Activated T-helper 2 cell treated with anti-CD3 and anti-CD28 coated beads, Interferon-gamma antibody, Interleukin-2, Interleukin-4, amounts not matched to agents 10 μg/mL and 5 μg/mL and 100 μg/mL, durations not matched to agents 14 hours and 24 hours and 36 hours (primary cell): ENCODE results near the gene FZD8. TPM values are rescaled to one million over a fixed set of nuclear protein-coding genes. Genes with fewer than 3 reads are reported as not detected.

Experiments
- DNase-seq: peaks from one replicate; pipeline ENCODE4 v3.0.0; 2021; ENCODE audit warnings: low spot score
- H3K27ac Mint-ChIP-seq: one replicate; pipeline ENCODE4 v1.8.0; 2021; ENCODE audit warnings: mixed read lengths
- H3K27me3 Mint-ChIP-seq: one replicate; pipeline ENCODE4 v1.8.0; 2021; ENCODE audit warnings: low read depth, mixed read lengths
- H3K36me3 Mint-ChIP-seq: one replicate; pipeline ENCODE4 v1.8.0; 2021; ENCODE audit warnings: low read depth, mixed read lengths
- H3K4me1 Mint-ChIP-seq: one replicate; pipeline ENCODE4 v1.8.0; 2021; ENCODE audit warnings: low read depth, mixed read lengths
- H3K4me3 Mint-ChIP-seq: one replicate; pipeline ENCODE4 v1.8.0; 2021; ENCODE audit warnings: low read depth, mild to moderate bottlenecking, moderate library complexity, mixed read lengths
- H3K9me3 Mint-ChIP-seq: one replicate; pipeline ENCODE4 v1.8.0; 2021; ENCODE audit warnings: mixed read lengths
- intact Hi-C: fragments of 100-400 bp; cut with micrococcal nuclease; formaldehyde crosslinking; loops from one replicate; pipeline ENCODE4 v1.15.1; 2023
- total RNA-seq: library from RNA; stranded (reverse); gene quantifications from 2 replicates; pipeline ENCODE4 v1.2.3, GENCODE V29; 2022

Gene FZD8
- total RNA-seq, 1 donor from 2014 or later = 1.0 TPM

DNA sequence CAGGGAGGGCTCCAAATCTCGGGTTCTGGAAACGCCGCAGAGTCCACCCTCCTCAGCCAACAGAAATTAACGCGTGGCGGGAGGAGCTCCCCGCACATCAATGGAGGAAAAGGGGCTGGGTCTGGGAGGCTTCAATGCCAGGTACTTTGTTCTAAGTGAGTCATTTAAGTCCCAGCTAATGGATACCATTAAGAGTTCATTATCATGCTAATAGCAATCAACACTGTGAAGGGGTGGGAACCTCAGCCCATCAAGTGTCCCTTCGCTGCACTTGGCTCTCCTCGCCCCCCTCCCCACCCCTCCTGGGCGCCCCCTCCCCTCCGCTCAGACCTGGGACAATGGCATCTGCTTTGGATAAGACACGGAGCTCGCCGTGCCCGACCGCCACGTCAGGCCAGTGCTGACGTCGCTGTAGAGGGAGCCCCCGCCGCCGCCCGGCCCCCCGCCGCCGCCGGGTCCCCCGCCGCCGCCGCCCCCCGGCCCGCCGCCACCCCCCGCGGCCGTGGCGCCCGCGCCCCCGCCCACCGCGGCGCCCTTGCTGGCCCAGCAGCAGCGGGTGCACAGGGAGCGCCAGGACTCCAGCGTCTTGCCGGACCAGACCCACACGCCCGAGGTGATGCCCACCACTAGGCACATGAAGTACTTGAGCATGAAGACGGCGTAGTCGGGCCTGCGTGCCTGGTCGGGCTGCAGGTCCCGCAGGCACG lies 2.9 kb downstream of the FZD8 start:
- peaks cover 51% of the 10 kb centered on the region for H3K27me3 Mint-ChIP-seq
- H3K9me3 Mint-ChIP-seq = no peaks in the 10 kb centered on the region
- DNase-seq = no peak
- peak overlapping the region; percentile 51 for H3K4me3 Mint-ChIP-seq
- peaks cover 18% of the 10 kb centered on the region for H3K4me1 Mint-ChIP-seq
- intact Hi-C loops = loop anchor here (5.0 to 10.0 kb wide), 2 partner anchors 304 to 1243 kb away; partner anchors contain the start of gene CCNY
- no peaks in the 10 kb centered on the region for H3K36me3 Mint-ChIP-seq
- no peak overlapping the region for H3K27ac Mint-ChIP-seq

DNA sequence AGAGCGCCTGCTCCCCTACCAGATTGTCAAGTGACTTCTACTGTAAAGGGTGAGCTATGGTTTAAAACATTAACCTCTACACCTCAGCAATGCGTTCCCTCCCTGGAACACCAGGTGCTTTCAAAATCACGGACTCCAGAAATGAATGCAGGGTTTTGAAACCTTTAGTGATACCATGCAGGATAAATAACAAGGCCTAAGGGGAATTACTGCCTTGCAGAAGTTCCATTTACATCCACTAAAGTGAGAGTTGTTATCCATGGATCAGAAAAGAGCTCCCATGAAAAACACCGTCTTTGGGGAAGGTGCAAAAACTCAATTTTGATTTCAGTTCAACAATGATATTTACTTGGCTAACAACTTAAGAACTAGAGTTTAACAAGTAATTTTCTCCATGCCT lies 4.0 kb downstream of the FZD8 start:
- no peak overlapping the region for H3K27ac Mint-ChIP-seq
- intact Hi-C loops = loop anchor here (5.0 to 10.0 kb wide), 2 partner anchors 303 to 1244 kb away; partner anchors contain the start of gene CCNY
- no peak overlapping the region for H3K4me3 Mint-ChIP-seq
- peaks cover 10% of the 10 kb centered on the region for H3K4me1 Mint-ChIP-seq
- no peaks in the 10 kb centered on the region for H3K36me3 Mint-ChIP-seq
- no peak for DNase-seq
- H3K9me3 Mint-ChIP-seq = no peaks in the 10 kb centered on the region
- peaks cover 42% of the 10 kb centered on the region for H3K27me3 Mint-ChIP-seq

DNA sequence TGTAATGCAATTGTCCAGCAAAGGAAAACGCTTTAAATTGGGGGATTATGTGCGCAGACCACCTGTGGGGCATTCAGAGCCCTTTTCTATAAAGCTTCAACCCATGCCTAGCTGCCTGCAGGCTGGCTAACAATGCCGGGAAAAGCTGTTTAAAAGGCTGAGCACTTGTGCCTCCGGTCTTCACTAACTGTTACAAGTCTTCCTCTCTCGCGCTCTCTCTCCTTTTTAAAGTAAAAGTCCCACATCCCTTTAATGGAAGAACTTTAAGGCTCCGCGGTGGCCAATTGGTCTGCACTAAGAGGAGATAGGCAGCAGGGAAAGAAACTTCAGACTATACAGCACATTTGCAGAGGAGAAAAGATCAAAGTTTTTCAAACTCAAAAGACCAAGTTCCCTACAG lies 4.6 kb downstream of the FZD8 start:
- no peak for DNase-seq
- Mint-ChIP-seq H3K4me3 (no peak overlapping the region), H3K27me3 (peaks cover 36% of the 10 kb centered on the region), H3K4me1 (peaks cover 7% of the 10 kb centered on the region), H3K9me3 (no peaks in the 10 kb centered on the region), H3K27ac (no peak overlapping the region), H3K36me3 (no peaks in the 10 kb centered on the region)
- intact Hi-C loops = loop anchor here (5.0 to 10.0 kb wide), 2 partner anchors 303 to 1245 kb away; partner anchors contain the start of gene CCNY

DNA sequence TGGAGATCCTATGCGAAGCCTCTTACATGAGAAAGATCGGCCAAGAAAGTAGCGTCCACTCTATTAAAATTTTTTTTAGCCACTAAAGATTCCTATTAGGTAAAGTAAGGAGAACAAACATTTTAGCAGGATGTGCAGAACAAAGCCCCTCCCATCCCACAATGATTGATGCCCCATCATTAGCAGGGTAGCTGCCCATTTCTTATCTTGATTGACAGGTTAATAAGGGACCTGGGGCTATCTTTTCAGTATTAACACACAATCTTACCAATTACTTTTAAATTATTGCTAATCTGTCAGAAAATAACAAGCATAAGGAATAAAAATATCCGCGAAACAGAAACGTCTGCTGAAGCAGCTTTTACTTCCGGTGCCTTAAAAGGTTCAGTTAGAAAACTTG lies 5.1 kb downstream of the FZD8 start:
- peaks cover 5% of the 10 kb centered on the region for H3K4me1 Mint-ChIP-seq
- H3K9me3 Mint-ChIP-seq = no peaks in the 10 kb centered on the region

DNA sequence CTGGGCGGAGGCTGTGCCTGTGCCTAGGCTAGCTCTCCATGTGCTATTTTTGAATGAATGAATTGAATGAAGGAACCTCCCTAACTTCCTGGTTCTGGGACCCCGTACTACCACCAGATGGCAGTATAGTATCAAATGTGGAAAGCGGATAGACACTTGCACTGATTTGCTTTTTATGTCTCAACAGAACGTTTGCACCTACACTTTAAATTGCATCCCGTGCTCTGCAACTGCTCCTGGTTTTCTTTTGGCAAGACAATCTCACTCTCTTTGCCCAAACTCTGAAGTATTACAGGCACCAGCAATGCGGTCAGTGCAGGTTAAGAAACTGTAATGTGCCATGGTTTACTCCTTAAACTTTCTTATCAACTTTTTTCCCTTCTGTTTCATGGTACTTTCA lies 6.5 kb downstream of the FZD8 start:
- Mint-ChIP-seq H3K27ac (no peak overlapping the region), H3K27me3 (peaks cover 33% of the 10 kb centered on the region), H3K4me1 (peaks cover 5% of the 10 kb centered on the region), H3K4me3 (no peak overlapping the region), H3K9me3 (no peaks in the 10 kb centered on the region), H3K36me3 (no peaks in the 10 kb centered on the region)
- DNase-seq = no peak
- intact Hi-C loops = loop anchor here (5.0 to 10.0 kb wide), 2 partner anchors 301 to 1247 kb away; partner anchors contain the start of gene CCNY

More for the DNA sequence above, 5.1 kb downstream of the FZD8 start:
- no peak for DNase-seq
- H3K4me3 Mint-ChIP-seq = no peak overlapping the region
- H3K27ac Mint-ChIP-seq = no peak overlapping the region
- intact Hi-C loops = loop anchor here (5.0 to 10.0 kb wide), 2 partner anchors 302 to 1245 kb away; partner anchors contain the start of gene CCNY
- H3K36me3 Mint-ChIP-seq = no peaks in the 10 kb centered on the region
- peaks cover 33% of the 10 kb centered on the region for H3K27me3 Mint-ChIP-seq

DNA sequence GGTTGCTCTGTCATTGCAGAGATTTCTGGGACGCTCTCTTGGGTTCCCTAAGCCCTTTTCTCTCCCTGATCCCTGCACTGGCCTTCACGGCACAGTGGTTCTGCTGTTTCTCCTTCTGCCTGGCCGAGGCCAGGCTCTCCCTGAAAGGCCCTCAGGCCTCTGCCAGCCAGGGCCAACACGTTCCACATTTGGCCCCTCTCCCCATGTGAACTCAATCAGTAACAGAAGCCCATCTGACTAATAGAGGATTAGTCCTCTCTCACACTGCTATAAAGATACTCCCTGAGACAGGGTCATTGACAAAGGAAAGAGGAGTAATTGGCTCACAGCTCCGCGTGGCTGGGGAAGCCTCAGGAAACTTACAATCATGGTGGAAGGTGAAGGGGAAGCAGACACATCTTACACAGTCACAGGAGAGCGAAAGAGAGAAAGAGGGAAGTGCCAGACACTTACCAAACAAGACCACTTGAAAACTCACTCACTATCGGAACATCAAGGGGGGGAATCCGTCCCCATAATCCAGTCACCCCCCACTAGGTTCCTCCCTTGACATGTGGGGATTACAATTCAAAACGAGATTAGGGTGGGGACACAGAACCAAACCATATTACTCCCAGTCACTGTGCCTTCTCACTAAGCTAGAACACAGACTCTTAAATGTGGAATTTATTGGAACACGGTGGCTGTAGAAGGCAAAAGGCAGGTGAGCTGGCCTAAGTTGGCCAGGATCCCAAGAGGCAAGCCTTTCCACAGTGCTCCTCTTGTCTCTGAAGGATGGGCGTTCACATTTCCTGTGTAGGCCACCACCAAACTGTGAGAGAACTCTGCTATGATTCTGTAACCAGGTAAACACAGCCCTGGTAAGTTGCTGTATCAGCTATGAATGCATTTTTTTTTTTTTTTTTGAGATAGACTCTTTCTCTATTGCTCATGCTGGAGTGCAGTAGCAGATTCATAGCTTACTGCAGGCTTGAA lies 8.8 kb downstream of the FZD8 start:
- peaks cover 5% of the 10 kb centered on the region for H3K4me1 Mint-ChIP-seq
- no peak overlapping the region for H3K4me3 Mint-ChIP-seq
- no peaks in the 10 kb centered on the region for H3K9me3 Mint-ChIP-seq
- H3K27ac Mint-ChIP-seq = no peak overlapping the region
- H3K36me3 Mint-ChIP-seq = no peaks in the 10 kb centered on the region
- intact Hi-C loops = loop anchor here (10.0 kb wide), 1 partner anchor 298 kb away; the partner anchor contains the start of gene CCNY
- peaks cover 20% of the 10 kb centered on the region for H3K27me3 Mint-ChIP-seq
- DNase-seq = no peak

DNA sequence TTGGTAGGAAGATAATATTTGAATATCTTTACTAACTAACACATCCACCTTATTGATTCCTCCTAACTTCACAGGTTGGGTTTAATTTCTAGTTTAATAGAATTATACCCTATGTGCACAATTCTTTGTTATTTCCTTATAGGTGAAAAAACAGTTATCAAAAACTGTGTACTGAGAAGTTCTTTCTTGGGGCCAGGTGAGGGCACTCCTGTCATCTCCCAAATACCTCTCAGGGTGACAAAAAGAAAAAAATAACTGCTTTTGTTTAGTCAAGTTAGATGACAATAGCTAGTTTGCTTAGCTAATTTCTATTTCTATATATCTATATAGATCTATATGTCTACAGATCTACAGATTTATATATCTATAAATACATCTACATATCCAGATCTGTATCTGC lies 10.1 kb downstream of the FZD8 start:
- intact Hi-C loops = loop anchor here (10.0 kb wide), 1 partner anchor 297 kb away; the partner anchor contains the start of gene CCNY
- Mint-ChIP-seq H3K4me3 (no peak overlapping the region), H3K27ac (no peak overlapping the region), H3K9me3 (no peaks in the 10 kb centered on the region), H3K36me3 (no peaks in the 10 kb centered on the region), H3K27me3 (peaks cover 14% of the 10 kb centered on the region), H3K4me1 (peaks cover 3% of the 10 kb centered on the region)
- no peak for DNase-seq

DNA sequence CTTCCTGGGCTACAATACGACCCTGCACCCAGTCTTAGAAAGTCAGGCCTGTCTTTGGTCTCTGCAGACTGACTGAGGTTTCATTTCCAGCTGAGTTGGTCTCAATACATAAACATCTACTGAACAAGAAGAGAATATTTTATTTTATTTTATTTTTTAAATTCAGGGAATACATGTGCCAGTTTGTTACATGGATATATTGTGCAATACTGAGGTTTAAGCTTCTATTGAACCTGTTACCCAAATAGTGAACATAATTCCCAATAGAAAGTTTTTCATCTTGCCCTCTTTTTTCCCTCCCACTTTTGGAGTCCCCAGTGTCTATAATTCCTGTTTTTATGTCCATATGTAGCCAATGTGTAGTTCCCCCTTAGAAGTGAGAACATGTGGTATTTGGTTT lies 10.7 kb downstream of the FZD8 start:
- Mint-ChIP-seq H3K9me3 (no peaks in the 10 kb centered on the region), H3K4me3 (no peak overlapping the region), H3K4me1 (no peaks in the 10 kb centered on the region), H3K36me3 (no peaks in the 10 kb centered on the region), H3K27me3 (peaks cover 10% of the 10 kb centered on the region), H3K27ac (no peak overlapping the region)
- intact Hi-C loops = loop anchor here (10.0 kb wide), 1 partner anchor 297 kb away; the partner anchor contains the start of gene CCNY
- DNase-seq = no peak

DNA sequence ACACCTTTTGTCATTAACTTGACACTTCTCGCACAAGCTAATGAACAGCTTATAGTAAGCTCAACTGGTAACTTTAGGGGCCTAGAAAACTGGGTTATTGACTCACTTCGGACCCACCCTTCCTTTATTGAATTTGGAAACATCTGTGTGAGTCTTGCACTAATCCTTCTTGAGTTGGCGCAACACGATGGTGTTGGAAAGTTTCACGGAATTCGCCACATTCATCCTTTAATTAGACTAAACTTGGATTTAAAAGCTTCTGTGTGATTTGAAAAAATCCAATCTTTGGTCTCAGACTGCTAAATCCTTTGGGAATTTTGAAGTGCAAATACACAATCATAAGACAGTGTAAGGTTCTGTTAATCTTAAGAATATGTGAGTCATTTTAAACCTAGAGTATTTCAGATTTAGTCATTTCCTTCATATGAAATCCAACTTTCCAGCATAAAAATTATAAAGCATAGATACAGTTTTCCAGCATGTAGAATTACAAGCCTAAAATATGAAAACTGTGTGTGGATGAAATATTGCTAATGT lies 15.1 kb downstream of the FZD8 start:
- no peaks in the 10 kb centered on the region for H3K36me3 Mint-ChIP-seq
- H3K4me1 Mint-ChIP-seq = no peaks in the 10 kb centered on the region
- no peak overlapping the region for H3K27ac Mint-ChIP-seq
- DNase-seq = no peak
- peaks cover 5% of the 10 kb centered on the region for H3K27me3 Mint-ChIP-seq
- intact Hi-C loops = no loop called here
- no peak overlapping the region for H3K4me3 Mint-ChIP-seq
- H3K9me3 Mint-ChIP-seq = no peaks in the 10 kb centered on the region

DNA sequence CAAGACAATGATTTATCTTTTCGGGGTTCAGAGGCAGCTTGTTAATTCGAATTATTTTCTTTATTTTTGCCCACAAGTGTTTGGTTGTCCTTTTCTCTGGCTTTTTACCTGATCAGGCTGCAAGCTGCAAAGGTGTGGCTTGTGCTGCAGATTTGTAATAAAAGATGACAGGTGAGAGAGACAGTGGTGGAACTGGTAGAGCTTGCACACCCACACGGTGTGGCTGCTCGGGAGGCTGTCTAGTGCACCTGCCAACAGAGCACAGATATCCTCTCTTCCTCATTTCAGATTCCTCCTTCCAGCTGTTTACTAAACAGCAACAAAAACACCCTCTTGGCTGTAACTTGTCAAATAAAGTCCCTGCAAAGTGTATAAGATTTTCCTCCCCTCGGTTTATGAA lies 27.8 kb downstream of the FZD8 start:
- Mint-ChIP-seq H3K9me3 (peaks cover 6% of the 10 kb centered on the region), H3K4me3 (no peak overlapping the region), H3K27ac (no peak overlapping the region), H3K27me3 (peaks cover 7% of the 10 kb centered on the region), H3K4me1 (no peaks in the 10 kb centered on the region), H3K36me3 (no peaks in the 10 kb centered on the region)
- intact Hi-C loops = no loop called here
- DNase-seq = no peak

DNA sequence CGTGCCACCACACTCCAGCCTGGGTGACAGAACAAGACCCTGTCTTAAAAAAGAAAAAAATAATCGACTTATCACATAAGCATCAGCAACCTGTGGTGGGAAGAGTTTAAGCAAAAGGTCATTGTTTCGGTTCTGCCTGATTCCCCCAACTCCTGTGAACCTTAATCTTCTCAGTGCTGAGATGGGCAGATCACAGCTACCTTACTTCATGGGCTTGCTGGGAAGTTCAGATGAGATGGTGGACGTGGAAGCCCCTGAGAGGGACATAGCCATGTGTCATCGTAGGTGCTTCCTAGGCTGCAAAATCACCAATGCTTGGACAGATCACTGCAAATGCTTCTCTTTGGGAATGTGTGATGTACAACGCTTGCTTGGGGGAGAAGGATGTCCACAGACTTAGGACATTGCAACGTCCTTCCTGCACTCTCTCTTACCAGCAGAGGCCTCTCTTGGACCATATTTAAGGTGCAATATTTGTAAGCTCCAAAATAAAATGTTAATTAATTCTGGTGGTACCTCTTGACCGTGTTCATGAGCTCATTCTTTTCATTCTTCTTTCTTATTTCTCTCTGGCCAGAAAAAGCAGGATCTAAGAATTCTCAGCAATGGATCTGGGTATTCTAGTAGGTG lies 28.4 kb downstream of the FZD8 start:
- no peaks in the 10 kb centered on the region for H3K36me3 Mint-ChIP-seq
- DNase-seq = no peak
- no peak overlapping the region for H3K4me3 Mint-ChIP-seq
- H3K9me3 Mint-ChIP-seq = peaks cover 6% of the 10 kb centered on the region
- peaks cover 11% of the 10 kb centered on the region for H3K27me3 Mint-ChIP-seq
- no peaks in the 10 kb centered on the region for H3K4me1 Mint-ChIP-seq
- intact Hi-C loops = no loop called here
- no peak overlapping the region for H3K27ac Mint-ChIP-seq

DNA sequence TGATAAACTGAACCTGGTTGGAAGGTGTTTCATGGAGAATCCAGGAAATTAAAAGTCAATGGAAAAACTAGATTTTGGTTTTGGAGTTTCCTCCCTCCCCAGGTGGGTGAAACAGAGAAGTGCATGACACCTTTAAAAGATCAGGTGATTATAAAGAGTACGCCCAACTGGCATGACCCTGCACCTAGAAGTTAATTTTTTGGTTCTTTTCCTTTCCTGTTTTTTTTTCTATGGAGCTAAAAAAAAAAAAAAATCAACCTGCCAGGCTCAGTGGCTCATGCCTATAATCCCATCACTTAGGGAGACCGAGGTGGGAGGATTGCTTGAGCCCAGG lies 29.0 kb downstream of the FZD8 start:
- no peak for DNase-seq
- intact Hi-C loops = no loop called here
- Mint-ChIP-seq H3K36me3 (no peaks in the 10 kb centered on the region), H3K4me1 (no peaks in the 10 kb centered on the region), H3K27ac (no peak overlapping the region), H3K4me3 (no peak overlapping the region), H3K9me3 (peaks cover 6% of the 10 kb centered on the region), H3K27me3 (peaks cover 11% of the 10 kb centered on the region)
